Body of pancreas (tissue), 4 donors: Measurements from ENCODE around the gene MYO1E. TPM values are rescaled to one million over a fixed set of nuclear protein-coding genes. Genes with fewer than 3 reads are reported as not detected.

ENCODE experiments used
- ATAC-seq: fragments of 150-250 bp; one replicate; pipeline ENCODE4 v1.9.1; 2016
- DNase-seq, 4 donors: peaks; one replicate each; pipeline ENCODE4 v3.0.0-alpha.2; 2019
- H3K27ac ChIP-seq, 4 donors: fragments of 200-600 bp; sonication (generic); 1 replicate in 3 of 4; 2 replicates in 1 of 4; pipeline versions ENCODE4 v1.5.1 to v1.6.1; 2016 to 2019; ENCODE audit warnings: mild to moderate bottlenecking in 1 of 4, mixed read lengths in 1 of 4, moderate library complexity in 1 of 4
- H3K27me3 ChIP-seq, 2 donors: fragments of 200-600 bp; sonication (generic); one replicate each; pipeline ENCODE4 v1.6.0; 2016; ENCODE audit warnings: mild to moderate bottlenecking in 1 of 2
- H3K36me3 ChIP-seq, 2 donors: fragments of 200-600 bp; sonication (generic); replicated peaks in 1 of 2; 2 replicates each; pipeline ENCODE4 v1.5.1; 2016; ENCODE audit warnings: low read depth in 2 of 2; ENCODE audit not compliant: insufficient read depth in 1 of 2
- H3K4me1 ChIP-seq: fragments of 200-600 bp; sonication (generic); one replicate; pipeline ENCODE4 v1.6.0; 2016
- H3K4me3 ChIP-seq, 2 donors: fragments of 200-600 bp; sonication (generic); 1 replicate in 1 of 2; 2 replicates in 1 of 2; pipeline ENCODE4 v1.5.1; 2016 to 2019
- H3K9me3 ChIP-seq, 3 donors: fragments of 200-600 bp; sonication (generic); 1 replicate in 2 of 3; 2 replicates in 1 of 3; pipeline ENCODE4 v1.5.1; 2016
- CTCF ChIP-seq, 7 experiments: fragments of 450-650 bp in 4 of 7; fragments of 200-600 bp in 3 of 7; sonication (generic) in 3 of 7; IDR thresholded peaks; one replicate each; pipeline ENCODE4 v1.5.1; 2016 to 2019; ENCODE audit warnings: antibody characterized with exemption in 7 of 7
- POLR2A ChIP-seq, 3 donors: fragments of 450-650 bp; IDR thresholded peaks; one replicate each; pipeline ENCODE4 v1.6.1; 2016; ENCODE audit warnings: antibody characterized with exemption in 3 of 3, mild to moderate bottlenecking in 2 of 3
- WGBS, 2 donors: methylation state at CpG; one replicate each; pipeline ENCODE4 v1.1.5; 2017; 5-methylcytosine and 5-hydroxymethylcytosine counted together
- intact Hi-C: fragments of 100-400 bp; cut with DNase I; formaldehyde crosslinking; loops from one replicate; pipeline ENCODE4 v1.15.1; 2023
- total RNA-seq, 2 donors: library from RNA; depleted of rRNA; stranded (reverse); fragments of >200 nt; gene quantifications; one replicate each; pipeline ENCODE4 v1.1.0, GENCODE V29; 2016

The MYO1E gene
- total RNA-seq, 2 donors from 2014 or later: 14.0 to 48.5 TPM

GRCh38 chr15:59292442-59293151 is 80.1 kb downstream of the MYO1E start:
- intact Hi-C loops: no loop called here
- WGBS, 2 donors: 72% methylated on average over 8 of the region's 8 CpGs
- DNase-seq: peak in 3 of 4 donors; percentile 34 to 46 (median 40)
- Histone ChIP-seq H3K4me1 (peaks cover 16% of the 10 kb centered on the region), H3K27ac (peak overlapping the region in 3 of 4 donors; percentile 45 to 73 (median 58)), H3K27me3 (no peaks in the 10 kb centered on the region), H3K4me3 (no peak overlapping the region), H3K36me3 (no peaks in the 10 kb centered on the region), H3K9me3 (no peaks in the 10 kb centered on the region)
- TF ChIP-seq POLR2A (IDR thresholded peaks at IDR 0.05) (no peak), CTCF (IDR thresholded peaks at IDR 0.05) (no peak)
- peak; percentile 84 for ATAC-seq

DNA sequence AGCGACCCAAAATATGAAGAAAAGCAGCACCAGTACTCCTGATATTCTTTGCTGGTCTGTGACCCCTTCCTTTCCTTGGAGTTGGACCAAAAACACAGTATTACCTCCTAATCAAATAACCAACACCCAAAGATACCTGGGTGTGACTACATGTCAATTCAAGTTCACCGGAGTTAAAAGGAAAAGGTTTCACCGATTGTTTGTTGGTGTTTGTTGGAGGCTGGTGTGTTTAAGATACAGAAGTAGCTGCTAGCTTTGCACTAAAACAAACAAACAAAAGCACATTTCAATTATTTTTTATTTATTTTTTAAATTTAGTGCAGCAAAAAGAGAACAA is 81.5 kb downstream of the MYO1E start:
- WGBS, 2 donors: 73 to 75% methylated on average over 3 of the region's 3 CpGs
- no peaks in the 10 kb centered on the region for H3K36me3 ChIP-seq
- no peaks in the 10 kb centered on the region for H3K9me3 ChIP-seq
- H3K4me3 ChIP-seq: no peak overlapping the region
- intact Hi-C loops: no loop called here
- H3K27me3 ChIP-seq: no peaks in the 10 kb centered on the region
- no peak overlapping the region for H3K27ac ChIP-seq
- TF ChIP-seq CTCF (IDR thresholded peaks at IDR 0.05): no peak
- no peak for TF ChIP-seq POLR2A (IDR thresholded peaks at IDR 0.05)
- no peak for ATAC-seq
- no peak for DNase-seq
- peaks cover 16% of the 10 kb centered on the region for H3K4me1 ChIP-seq

DNA sequence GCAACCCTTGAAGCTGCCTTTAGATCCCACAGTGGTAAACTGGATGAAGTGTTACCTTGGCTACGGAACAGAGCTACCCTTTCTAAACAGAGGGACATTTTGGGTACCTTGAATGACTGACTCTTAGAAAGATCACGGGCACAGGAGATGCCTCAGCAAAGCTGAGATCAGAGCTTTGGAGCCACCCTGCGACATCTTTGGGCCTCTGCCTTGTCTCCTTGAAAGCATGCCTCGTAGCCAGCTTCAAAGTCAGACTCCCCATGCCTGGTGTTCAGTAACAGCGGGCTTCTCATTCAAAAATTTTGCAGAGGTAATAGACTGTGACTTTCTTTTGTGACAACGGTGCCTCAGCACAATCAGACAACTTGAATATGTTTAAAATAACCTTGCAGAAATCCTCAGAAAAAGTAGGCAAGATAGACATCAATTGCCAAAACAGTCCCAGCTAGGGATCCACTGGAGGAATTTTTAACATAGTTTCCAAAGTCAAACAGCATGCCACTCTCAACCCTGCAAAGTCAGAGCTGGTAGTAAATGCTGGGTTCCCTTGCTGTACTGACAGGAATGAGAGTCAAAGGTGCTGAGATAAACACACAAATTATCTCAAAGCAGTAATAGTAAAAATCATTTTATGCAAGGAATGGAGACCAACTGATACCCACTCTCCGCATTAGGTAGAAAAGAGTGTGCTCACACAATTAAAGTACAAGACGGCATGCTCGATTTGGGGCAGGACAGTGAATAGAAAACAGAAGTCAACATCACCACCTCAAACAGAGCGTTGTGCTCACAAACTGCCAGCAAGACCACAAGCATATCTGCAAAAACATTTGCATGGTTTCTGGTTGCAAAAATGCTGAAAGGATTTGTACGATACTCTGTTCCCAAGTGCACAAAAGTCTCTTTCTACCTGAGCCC is 82.1 kb downstream of the MYO1E start:
- 79 to 82% methylated on average over 11 of the region's 11 CpGs for WGBS, 2 donors
- intact Hi-C loops: no loop called here
- ATAC-seq (no peak), DNase-seq (no peak)
- H3K27ac ChIP-seq: no peak overlapping the region
- no peak for TF ChIP-seq POLR2A (IDR thresholded peaks at IDR 0.05)
- no peak for TF ChIP-seq CTCF (IDR thresholded peaks at IDR 0.05)
- no peak overlapping the region for H3K4me3 ChIP-seq
- peaks cover 16% of the 10 kb centered on the region for H3K4me1 ChIP-seq
- H3K9me3 ChIP-seq: no peaks in the 10 kb centered on the region
- no peaks in the 10 kb centered on the region for H3K27me3 ChIP-seq
- H3K36me3 ChIP-seq: no peaks in the 10 kb centered on the region

DNA sequence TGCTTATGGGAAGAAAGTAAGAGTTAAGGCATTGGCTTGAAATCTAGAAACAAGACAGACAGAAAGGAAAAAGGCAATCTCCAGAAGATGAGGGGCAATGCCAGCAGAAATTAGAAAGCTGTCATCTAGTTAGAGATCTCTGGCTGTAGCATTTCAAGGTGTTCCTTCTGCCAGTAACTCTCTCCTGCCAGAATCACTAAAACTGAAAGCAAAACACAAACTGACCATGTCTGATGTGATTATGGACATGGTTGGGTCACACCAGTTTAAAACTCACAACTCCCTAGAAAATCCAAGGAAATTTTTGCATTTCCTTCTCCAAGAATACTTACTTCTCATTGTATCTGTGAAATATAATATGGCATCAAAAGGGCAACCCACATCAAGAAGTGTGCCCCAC is 83.1 kb downstream of the MYO1E start:
- H3K4me1 ChIP-seq: peaks cover 8% of the 10 kb centered on the region
- no peaks in the 10 kb centered on the region for H3K9me3 ChIP-seq
- H3K27me3 ChIP-seq: no peaks in the 10 kb centered on the region
- DNase-seq (no peak), ATAC-seq (no peak)
- TF ChIP-seq POLR2A (IDR thresholded peaks at IDR 0.05) (no peak), CTCF (IDR thresholded peaks at IDR 0.05) (no peak)
- no peak overlapping the region for H3K27ac ChIP-seq
- H3K4me3 ChIP-seq: no peak overlapping the region
- intact Hi-C loops: no loop called here
- H3K36me3 ChIP-seq: no peaks in the 10 kb centered on the region
